Measurements from ENCODE around the gene EPGN. TPM values are rescaled to one million over a fixed set of nuclear protein-coding genes. Genes with fewer than 3 reads are reported as not detected.

The EPGN gene
- total RNA-seq, 1 donor from 2014 or later = not detected

- Histone ChIP-seq H3K4me1 (no peaks in the 10 kb centered on the region), H3K9me3 (replicated peaks) (no peaks in the 10 kb centered on the region), H3K36me3 (no peaks in the 10 kb centered on the region), H3K4me3 (no peak overlapping the region), H3K27ac (replicated peaks) (no peak overlapping the region), H3K27me3 (ENCODE audit: low read depth) (no peaks in the 10 kb centered on the region)
- DNase-seq = no peak
- TF ChIP-seq CTCF (IDR thresholded peaks at IDR 0.05; ENCODE audit: borderline replicate concordance) = no peak
- intact Hi-C loops (cut with micrococcal nuclease) = no loop called here
Observed at GRCh38 chr4:74305000-74305399, 3.3 kb upstream of the EPGN start.

GRCh38 chr4:74307170-74307569, 1.1 kb upstream of the EPGN start:
- intact Hi-C loops (cut with micrococcal nuclease) = no loop called here
- no peaks in the 10 kb centered on the region for H3K4me1 ChIP-seq

GRCh38 chr4:74309223-74309622, 953 bp downstream of the EPGN start:
- TF ChIP-seq CTCF (IDR thresholded peaks at IDR 0.05; ENCODE audit: borderline replicate concordance) = no peak
- Histone ChIP-seq H3K4me1 (no peaks in the 10 kb centered on the region), H3K4me3 (no peak overlapping the region), H3K36me3 (no peaks in the 10 kb centered on the region), H3K27me3 (ENCODE audit: low read depth) (no peaks in the 10 kb centered on the region), H3K27ac (replicated peaks) (no peak overlapping the region), H3K9me3 (replicated peaks) (no peaks in the 10 kb centered on the region)
- DNase-seq = no peak
- intact Hi-C loops (cut with micrococcal nuclease) = no loop called here

More at GRCh38 chr4:74307170-74307569, 1.1 kb upstream of the EPGN start:
- H3K36me3 ChIP-seq = no peaks in the 10 kb centered on the region
- H3K4me3 ChIP-seq = no peak overlapping the region
- H3K27me3 ChIP-seq (ENCODE audit: low read depth) = no peaks in the 10 kb centered on the region
- no peak for TF ChIP-seq CTCF (IDR thresholded peaks at IDR 0.05; ENCODE audit: borderline replicate concordance)
- H3K9me3 ChIP-seq (replicated peaks) = no peaks in the 10 kb centered on the region
- no peak for DNase-seq
- no peak overlapping the region for H3K27ac ChIP-seq (replicated peaks)

GRCh38 chr4:74311696-74312313, 3.5 kb downstream of the EPGN start:
- DNase-seq = no peak
- Histone ChIP-seq H3K36me3 (no peaks in the 10 kb centered on the region), H3K27me3 (ENCODE audit: low read depth) (no peaks in the 10 kb centered on the region), H3K4me1 (no peaks in the 10 kb centered on the region), H3K27ac (replicated peaks) (no peak overlapping the region), H3K9me3 (replicated peaks) (no peaks in the 10 kb centered on the region), H3K4me3 (no peak overlapping the region)
- peak; percentile 74 for TF ChIP-seq CTCF (IDR thresholded peaks at IDR 0.05; ENCODE audit: borderline replicate concordance)
- intact Hi-C loops (cut with micrococcal nuclease) = loop anchor here (5.0 kb wide), 2 partner anchors 85 to 125 kb away; no protein-coding TSS in a partner anchor

- no peak overlapping the region for H3K4me3 ChIP-seq
- H3K36me3 ChIP-seq = no peaks in the 10 kb centered on the region
- H3K4me1 ChIP-seq = no peaks in the 10 kb centered on the region
- intact Hi-C loops (cut with micrococcal nuclease) = loop anchor here (5.0 kb wide), 2 partner anchors 87 to 127 kb away; no protein-coding TSS in a partner anchor
- DNase-seq = no peak
- no peak overlapping the region for H3K27ac ChIP-seq (replicated peaks)
- H3K9me3 ChIP-seq (replicated peaks) = no peaks in the 10 kb centered on the region
- TF ChIP-seq CTCF (IDR thresholded peaks at IDR 0.05; ENCODE audit: borderline replicate concordance) = no peak
- H3K27me3 ChIP-seq (ENCODE audit: low read depth) = no peaks in the 10 kb centered on the region
Observed at GRCh38 chr4:74314329-74314728, 6.1 kb downstream of the EPGN start.
